ENCODE data around the gene SLC9A7. TPM values are rescaled to one million over a fixed set of nuclear protein-coding genes. Genes with fewer than 3 reads are reported as not detected.

Gene SLC9A7
- total RNA-seq, 1 donor from 2014 or later, result 3.5 TPM

DNA sequence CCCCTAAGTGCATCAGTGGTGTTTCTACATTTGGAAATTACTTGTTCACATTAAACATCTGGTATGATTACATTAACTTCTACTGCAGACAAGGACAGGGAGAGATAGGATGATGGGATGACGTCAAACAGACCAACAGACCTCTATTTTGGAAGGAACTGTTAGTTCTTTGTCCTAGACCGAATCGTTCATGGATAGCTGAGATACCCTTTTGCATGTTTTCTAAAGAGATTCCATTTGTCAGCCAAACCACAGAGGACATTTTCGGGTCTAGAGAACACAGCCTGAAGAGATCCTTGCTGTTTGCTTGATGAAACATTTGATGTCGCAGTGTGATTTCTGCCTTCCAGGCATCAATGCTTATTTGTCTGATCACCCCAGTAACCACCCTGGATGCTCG, 157.6 kb downstream of the SLC9A7 start:
- Histone ChIP-seq H3K9me3 (ENCODE audit: low read depth) (no peaks in the 10 kb centered on the region), H3K27me3 (no peaks in the 10 kb centered on the region), H4K20me1 (ENCODE audit: low read depth) (no peaks in the 10 kb centered on the region), H3K4me2 (no peak overlapping the region), H3K4me1 (no peaks in the 10 kb centered on the region), H3K36me3 (no peaks in the 10 kb centered on the region), H3K79me2 (ENCODE audit: low read depth) (no peaks in the 10 kb centered on the region), H3F3A (ENCODE audit: low read depth) (no peaks in the 10 kb centered on the region), H3K4me3 (no peak overlapping the region), H3K27ac (no peak overlapping the region), H3K9ac (no peak overlapping the region), H2AFZ (replicated peaks) (no peak overlapping the region)
- Mint-ChIP-seq H3K9me3 (peaks cover 3% of the 10 kb centered on the region), H3K4me1 (peaks cover 4% of the 10 kb centered on the region), H3K36me3 (no peaks in the 10 kb centered on the region), H3K27ac (no peak overlapping the region), H3K27me3 (ENCODE audit: insufficient read depth, low read depth) (peaks cover 2% of the 10 kb centered on the region), H3K4me3 (no peak overlapping the region)
- DNase-seq (ENCODE audit: low spot score), result no peak
- no peak for TF ChIP-seq EZH2 (IDR thresholded peaks at IDR 0.05)
- TF ChIP-seq, protein P1, sequence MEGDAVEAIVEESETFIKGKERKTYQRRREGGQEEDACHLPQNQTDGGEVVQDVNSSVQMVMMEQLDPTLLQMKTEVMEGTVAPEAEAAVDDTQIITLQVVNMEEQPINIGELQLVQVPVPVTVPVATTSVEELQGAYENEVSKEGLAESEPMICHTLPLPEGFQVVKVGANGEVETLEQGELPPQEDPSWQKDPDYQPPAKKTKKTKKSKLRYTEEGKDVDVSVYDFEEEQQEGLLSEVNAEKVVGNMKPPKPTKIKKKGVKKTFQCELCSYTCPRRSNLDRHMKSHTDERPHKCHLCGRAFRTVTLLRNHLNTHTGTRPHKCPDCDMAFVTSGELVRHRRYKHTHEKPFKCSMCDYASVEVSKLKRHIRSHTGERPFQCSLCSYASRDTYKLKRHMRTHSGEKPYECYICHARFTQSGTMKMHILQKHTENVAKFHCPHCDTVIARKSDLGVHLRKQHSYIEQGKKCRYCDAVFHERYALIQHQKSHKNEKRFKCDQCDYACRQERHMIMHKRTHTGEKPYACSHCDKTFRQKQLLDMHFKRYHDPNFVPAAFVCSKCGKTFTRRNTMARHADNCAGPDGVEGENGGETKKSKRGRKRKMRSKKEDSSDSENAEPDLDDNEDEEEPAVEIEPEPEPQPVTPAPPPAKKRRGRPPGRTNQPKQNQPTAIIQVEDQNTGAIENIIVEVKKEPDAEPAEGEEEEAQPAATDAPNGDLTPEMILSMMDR (IDR thresholded peaks at IDR 0.05), result no peak
- no peak for TF ChIP-seq EZH2phosphoT487 (IDR thresholded peaks at IDR 0.05)

DNA sequence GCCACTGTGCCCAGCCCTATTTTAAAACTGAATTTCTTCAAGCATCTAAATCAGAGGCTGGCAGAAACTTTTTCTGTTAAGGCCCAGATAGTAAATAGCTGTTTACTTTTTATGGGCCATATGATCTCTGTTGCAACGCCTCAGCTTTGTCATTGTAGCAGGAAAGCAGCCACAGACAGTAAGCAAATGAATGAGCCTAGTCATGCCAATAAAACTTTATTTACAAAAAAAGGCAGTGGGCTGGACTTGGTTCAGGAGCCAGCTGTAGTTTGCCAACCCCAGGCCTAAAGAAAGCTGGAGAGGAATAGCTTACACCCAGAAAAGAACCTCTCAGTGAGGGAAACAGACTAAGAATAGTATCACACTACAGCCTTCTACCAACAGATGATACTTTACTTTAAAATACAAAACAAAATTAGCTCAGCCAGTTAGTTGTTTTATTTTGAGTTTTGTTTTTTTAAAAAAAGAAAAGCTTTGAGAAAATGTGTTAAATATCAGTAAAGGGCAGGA, 159.8 kb downstream of the SLC9A7 start:
- Histone ChIP-seq H3K9ac (no peak overlapping the region), H3K4me1 (no peaks in the 10 kb centered on the region), H3K27me3 (no peaks in the 10 kb centered on the region), H3F3A (ENCODE audit: low read depth) (no peaks in the 10 kb centered on the region), H3K27ac (no peak overlapping the region), H2AFZ (replicated peaks) (no peak overlapping the region), H3K4me3 (no peak overlapping the region), H4K20me1 (ENCODE audit: low read depth) (no peaks in the 10 kb centered on the region), H3K79me2 (ENCODE audit: low read depth) (no peaks in the 10 kb centered on the region), H3K9me3 (ENCODE audit: low read depth) (no peaks in the 10 kb centered on the region), H3K4me2 (no peak overlapping the region), H3K36me3 (no peaks in the 10 kb centered on the region)
- Mint-ChIP-seq H3K4me3 (no peak overlapping the region), H3K36me3 (no peaks in the 10 kb centered on the region), H3K4me1 (peaks cover 4% of the 10 kb centered on the region), H3K27me3 (ENCODE audit: insufficient read depth, low read depth) (peaks cover 2% of the 10 kb centered on the region), H3K9me3 (peaks cover 3% of the 10 kb centered on the region), H3K27ac (no peak overlapping the region)
- TF ChIP-seq EZH2 (IDR thresholded peaks at IDR 0.05), result no peak
- no peak for TF ChIP-seq EZH2phosphoT487 (IDR thresholded peaks at IDR 0.05)
- TF ChIP-seq, protein P1 (IDR thresholded peaks at IDR 0.05), result no peak
- no peak for DNase-seq (ENCODE audit: low spot score)

DNA sequence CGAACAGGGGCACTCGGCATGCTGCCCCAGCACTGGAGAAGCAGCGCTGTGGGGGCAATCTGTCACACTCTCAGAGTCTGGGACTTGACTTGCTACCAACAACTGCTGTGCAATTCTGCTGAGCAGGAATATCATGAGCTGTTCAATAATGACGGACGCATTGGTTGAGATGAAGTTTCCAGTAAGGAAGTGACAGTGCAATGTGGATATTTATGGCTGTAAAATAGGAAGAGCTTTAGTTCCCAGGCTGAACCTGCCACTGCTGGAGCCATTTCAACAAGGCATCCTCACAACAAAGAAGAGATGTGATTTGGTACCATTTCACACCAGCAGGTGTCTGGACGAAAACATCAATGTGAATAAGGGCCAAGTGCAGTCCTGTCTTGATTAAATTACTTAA, 161.1 kb downstream of the SLC9A7 start:
- H2AFZ ChIP-seq (replicated peaks), result no peak overlapping the region
- H3K27me3 Mint-ChIP-seq (ENCODE audit: insufficient read depth, low read depth), result peaks cover 2% of the 10 kb centered on the region
- H3F3A ChIP-seq (ENCODE audit: low read depth), result no peaks in the 10 kb centered on the region

More for the DNA sequence above, 161.1 kb downstream of the SLC9A7 start:
- TF ChIP-seq, protein P1 (IDR thresholded peaks at IDR 0.05), result no peak
- TF ChIP-seq EZH2 (IDR thresholded peaks at IDR 0.05) (no peak), EZH2phosphoT487 (IDR thresholded peaks at IDR 0.05) (no peak)
- Histone ChIP-seq H3K4me1 (no peaks in the 10 kb centered on the region), H3K4me2 (no peak overlapping the region), H3K27ac (no peak overlapping the region), H3K4me3 (no peak overlapping the region), H3K79me2 (ENCODE audit: low read depth) (no peaks in the 10 kb centered on the region), H3K9ac (no peak overlapping the region), H4K20me1 (ENCODE audit: low read depth) (no peaks in the 10 kb centered on the region), H3K36me3 (no peaks in the 10 kb centered on the region), H3K27me3 (no peaks in the 10 kb centered on the region), H3K9me3 (ENCODE audit: low read depth) (no peaks in the 10 kb centered on the region)
- Mint-ChIP-seq H3K9me3 (no peaks in the 10 kb centered on the region), H3K27ac (no peak overlapping the region), H3K4me3 (no peak overlapping the region), H3K36me3 (no peaks in the 10 kb centered on the region), H3K4me1 (peaks cover 4% of the 10 kb centered on the region)
- DNase-seq (ENCODE audit: low spot score), result no peak

Data from neural progenitor cell (in vitro differentiated cells).